ENCODE data around the gene ARL8A.
A peak's percentile ranks its signal among the peaks of the same experiment; 100 is the strongest.
"Not testable (repeated sequence)": the region's sequence is repeated elsewhere in the genome, so short reads cannot be mapped to it uniquely, and the experiment has no call there.

The ARL8A gene

GRCh38 chr1:202172015-202172355 is 27.4 kb upstream of the ARL8A start:
- DNase-seq, result no peak

GRCh38 chr1:202171292-202172014 is 26.9 kb upstream of the ARL8A start:
- DNase-seq, result no peak

GRCh38 chr1:202170726-202171125 is 26.2 kb upstream of the ARL8A start:
- no peak for DNase-seq

GRCh38 chr1:202168861-202169260 is 24.3 kb upstream of the ARL8A start:
- no peak for DNase-seq

GRCh38 chr1:202167708-202168415 is 23.3 kb upstream of the ARL8A start:
- no peak for DNase-seq

GRCh38 chr1:202167054-202167453 is 22.5 kb upstream of the ARL8A start:
- DNase-seq, result not testable (repeated sequence)

GRCh38 chr1:202165942-202166843 is 21.7 kb upstream of the ARL8A start:
- no peak for DNase-seq

GRCh38 chr1:202165267-202165941 is 20.9 kb upstream of the ARL8A start:
- no peak for DNase-seq

- DNase-seq, result no peak
Measured at GRCh38 chr1:202164271-202165037, 19.9 kb upstream of the ARL8A start.

GRCh38 chr1:202163281-202164270 is 19.0 kb upstream of the ARL8A start:
- DNase-seq, result no peak

GRCh38 chr1:202162418-202163280 is 18.1 kb upstream of the ARL8A start:
- peak; percentile 58 for DNase-seq

GRCh38 chr1:202162047-202162417 is 17.5 kb upstream of the ARL8A start:
- no peak for DNase-seq

- DNase-seq, result no peak
Measured at GRCh38 chr1:202161151-202162046, 16.9 kb upstream of the ARL8A start.

- DNase-seq, result peak; percentile 82
Measured at GRCh38 chr1:202160377-202160940, 15.9 kb upstream of the ARL8A start, which contains the start of gene PTPN7. PTPN7 (minus strand) TSS chr1:202160602; CDS start chr1:202159402, 1,200 bp downstream.

GRCh38 chr1:202159534-202160371 is 15.2 kb upstream of the ARL8A start:
- no peak for DNase-seq

GRCh38 chr1:202158810-202159533 is 14.4 kb upstream of the ARL8A start:
- DNase-seq, result no peak

GRCh38 chr1:202157945-202158344 is 13.4 kb upstream of the ARL8A start:
- no peak for DNase-seq

Data from suppressor macrophage treated with lipopolysaccharide for 4 hours (primary cell).